Activated T-helper 17 cell treated with anti-CD3 and anti-CD28 coated beads, Interleukin-2, amount 50 U/mL, for 72 hours (primary cell): Measurements from ENCODE around the gene TFDP1. TPM values are rescaled to one million over a fixed set of nuclear protein-coding genes. Genes with fewer than 3 reads are reported as not detected.

Experiments used
- ATAC-seq: fragments of 150-1000 bp; cut with Tn5 transposase; replicated peaks from 2 replicates; pipeline ENCODE4 v1.10.0; 2021; ENCODE audit warnings: mild to moderate bottlenecking, moderate library complexity
- H3K27ac Mint-ChIP-seq: one replicate; pipeline ENCODE4 v1.8.0; 2022; ENCODE audit warnings: mixed read lengths
- H3K27me3 Mint-ChIP-seq: one replicate; pipeline ENCODE4 v1.8.0; 2022; ENCODE audit warnings: mixed read lengths
- H3K36me3 Mint-ChIP-seq: one replicate; pipeline ENCODE4 v1.8.0; 2022; ENCODE audit warnings: low read depth, mild to moderate bottlenecking, mixed read lengths
- H3K4me1 Mint-ChIP-seq: one replicate; pipeline ENCODE4 v1.8.0; 2022; ENCODE audit warnings: mixed read lengths
- H3K4me3 Mint-ChIP-seq: one replicate; pipeline ENCODE4 v1.8.0; 2022; ENCODE audit warnings: mild to moderate bottlenecking, mixed read lengths
- H3K9me3 Mint-ChIP-seq: one replicate; pipeline ENCODE4 v1.8.0; 2022; ENCODE audit warnings: mixed read lengths
- total RNA-seq, 2 donors: library from RNA; stranded (reverse); gene quantifications; one replicate each; pipeline ENCODE4 v1.2.3, GENCODE V29; 2022

Gene TFDP1
- total RNA-seq, 2 donors from 2014 or later: 98.1 to 188 TPM

DNA sequence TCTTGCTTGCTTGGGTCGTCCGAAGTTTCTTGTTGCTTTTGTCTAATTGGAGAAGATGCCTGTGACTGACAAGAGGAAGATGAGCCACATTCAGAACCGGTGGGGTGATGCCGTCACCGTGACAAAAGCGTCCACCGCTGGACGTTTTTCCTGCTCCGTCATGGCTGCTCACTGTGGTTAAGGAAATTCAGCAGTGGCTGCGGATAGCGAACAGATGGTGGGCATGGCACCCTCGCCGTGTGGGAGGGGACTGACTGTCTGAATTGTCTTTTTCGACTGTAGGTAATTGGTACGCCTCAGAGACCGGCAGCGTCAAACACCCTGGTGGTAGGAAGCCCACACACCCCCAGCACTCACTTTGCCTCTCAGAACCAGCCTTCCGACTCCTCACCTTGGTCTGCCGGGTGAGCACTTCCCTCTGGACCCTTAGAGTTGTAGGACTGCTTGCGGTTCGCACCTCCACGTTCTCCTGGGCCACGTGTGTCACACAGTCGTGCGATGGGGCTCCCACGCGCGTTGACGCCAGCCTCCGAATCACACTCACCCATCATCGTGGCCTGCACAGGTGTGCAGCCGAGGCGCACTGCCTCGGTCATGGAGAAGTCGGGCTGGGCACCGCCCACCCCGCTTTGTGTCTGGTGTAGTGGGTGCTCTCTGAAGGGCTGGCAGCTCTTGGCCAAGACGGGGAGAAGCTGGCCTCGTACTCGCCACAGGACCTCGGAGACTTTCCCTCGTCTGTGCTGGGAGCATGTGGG is 47.0 kb downstream of the TFDP1 start:
- Mint-ChIP-seq H3K9me3 (no peaks in the 10 kb centered on the region), H3K27ac (no peak overlapping the region), H3K4me1 (no peaks in the 10 kb centered on the region), H3K36me3 (peaks cover 88% of the 10 kb centered on the region), H3K27me3 (no peaks in the 10 kb centered on the region), H3K4me3 (no peak overlapping the region)
- no peak for ATAC-seq

DNA sequence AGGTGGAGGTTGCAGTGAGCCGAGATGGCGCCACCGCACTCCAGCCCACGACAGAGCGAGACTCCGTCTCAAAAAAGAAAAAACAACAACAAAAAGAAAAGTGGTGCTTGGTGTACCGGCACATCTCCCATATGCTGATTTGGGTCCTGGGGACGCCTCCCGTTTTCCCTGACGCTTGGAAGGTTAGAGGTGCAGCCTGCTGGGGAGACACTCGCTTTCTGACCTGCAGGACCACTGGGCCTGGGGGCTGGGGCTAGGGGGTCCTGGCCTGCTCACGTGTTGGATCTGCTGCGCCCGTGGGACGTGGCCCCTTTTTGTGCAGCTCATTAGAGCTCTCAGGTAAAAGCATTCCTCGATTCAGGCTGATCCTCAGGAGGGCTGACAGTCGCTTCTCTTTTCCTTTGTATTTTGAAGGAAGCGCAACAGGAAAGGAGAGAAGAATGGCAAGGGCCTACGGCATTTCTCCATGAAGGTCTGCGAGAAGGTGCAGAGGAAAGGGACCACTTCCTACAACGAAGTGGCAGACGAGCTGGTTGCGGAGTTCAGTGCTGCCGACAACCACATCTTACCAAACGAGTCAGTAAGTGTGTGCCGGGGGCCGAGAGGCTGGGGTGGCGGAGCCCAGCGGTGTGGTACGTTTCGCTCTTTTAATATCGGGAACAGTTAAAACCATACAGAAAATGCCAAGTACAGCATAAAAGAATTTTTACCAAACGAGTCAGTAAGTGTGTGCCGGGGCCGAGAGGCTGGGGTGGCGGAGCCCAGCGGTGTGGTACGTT is 48.3 kb downstream of the TFDP1 start:
- H3K27ac Mint-ChIP-seq: no peak overlapping the region
- no peak overlapping the region for H3K4me3 Mint-ChIP-seq
- H3K4me1 Mint-ChIP-seq: no peaks in the 10 kb centered on the region
- no peaks in the 10 kb centered on the region for H3K9me3 Mint-ChIP-seq
- peaks cover 92% of the 10 kb centered on the region for H3K36me3 Mint-ChIP-seq
- no peak for ATAC-seq
- H3K27me3 Mint-ChIP-seq: no peaks in the 10 kb centered on the region

DNA sequence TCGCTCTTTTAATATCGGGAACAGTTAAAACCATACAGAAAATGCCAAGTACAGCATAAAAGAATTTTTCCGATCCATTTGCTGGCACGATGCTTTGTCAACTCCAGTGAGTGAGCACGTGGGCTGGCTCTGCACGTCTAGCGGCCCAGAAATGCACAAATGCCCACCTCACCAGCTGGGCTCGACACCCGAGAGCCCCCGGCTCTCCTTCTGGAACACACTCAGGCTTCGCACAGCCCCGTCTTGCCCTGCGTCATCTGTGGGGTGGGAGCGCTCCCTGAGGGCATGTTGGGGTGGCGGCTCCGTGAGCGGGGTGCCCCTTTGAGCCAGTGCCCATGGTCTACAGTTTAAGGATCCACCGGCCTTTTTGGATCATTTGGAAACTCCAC is 48.9 kb downstream of the TFDP1 start:
- no peaks in the 10 kb centered on the region for H3K27me3 Mint-ChIP-seq
- no peak overlapping the region for H3K27ac Mint-ChIP-seq

GRCh38 chr13:113634279-113635047 is 49.9 kb downstream of the TFDP1 start:
- no peak overlapping the region for H3K27ac Mint-ChIP-seq
- H3K4me3 Mint-ChIP-seq: no peak overlapping the region
- no peaks in the 10 kb centered on the region for H3K4me1 Mint-ChIP-seq
- ATAC-seq: no peak
- peaks cover 90% of the 10 kb centered on the region for H3K36me3 Mint-ChIP-seq
- H3K27me3 Mint-ChIP-seq: no peaks in the 10 kb centered on the region
- no peaks in the 10 kb centered on the region for H3K9me3 Mint-ChIP-seq

More for the DNA sequence above, 48.9 kb downstream of the TFDP1 start:
- peaks cover 91% of the 10 kb centered on the region for H3K36me3 Mint-ChIP-seq
- ATAC-seq: no peak
- no peak overlapping the region for H3K4me3 Mint-ChIP-seq
- no peaks in the 10 kb centered on the region for H3K9me3 Mint-ChIP-seq
- H3K4me1 Mint-ChIP-seq: no peaks in the 10 kb centered on the region

- Mint-ChIP-seq H3K27ac (no peak overlapping the region), H3K4me3 (no peak overlapping the region), H3K27me3 (no peaks in the 10 kb centered on the region), H3K36me3 (peaks cover 93% of the 10 kb centered on the region), H3K4me1 (no peaks in the 10 kb centered on the region), H3K9me3 (no peaks in the 10 kb centered on the region)
- no peak for ATAC-seq
These were observed 50.5 kb downstream of the TFDP1 start for GRCh38 chr13:113635048-113635420.

- Mint-ChIP-seq H3K4me1 (no peaks in the 10 kb centered on the region), H3K9me3 (no peaks in the 10 kb centered on the region), H3K4me3 (no peak overlapping the region), H3K27me3 (no peaks in the 10 kb centered on the region), H3K36me3 (peaks cover 95% of the 10 kb centered on the region), H3K27ac (no peak overlapping the region)
- ATAC-seq: no peak
These were observed 51.2 kb downstream of the TFDP1 start for GRCh38 chr13:113635709-113636108.

GRCh38 chr13:113636266-113636963 is 51.9 kb downstream of the TFDP1 start:
- H3K27me3 Mint-ChIP-seq: no peaks in the 10 kb centered on the region
- H3K9me3 Mint-ChIP-seq: no peaks in the 10 kb centered on the region
- no peak overlapping the region for H3K4me3 Mint-ChIP-seq
- H3K4me1 Mint-ChIP-seq: no peaks in the 10 kb centered on the region
- peaks cover 96% of the 10 kb centered on the region for H3K36me3 Mint-ChIP-seq
- no peak for ATAC-seq
- no peak overlapping the region for H3K27ac Mint-ChIP-seq

- no peak overlapping the region for H3K4me3 Mint-ChIP-seq
- peaks cover 95% of the 10 kb centered on the region for H3K36me3 Mint-ChIP-seq
- H3K27ac Mint-ChIP-seq: no peak overlapping the region
- no peak for ATAC-seq
- no peaks in the 10 kb centered on the region for H3K27me3 Mint-ChIP-seq
- H3K4me1 Mint-ChIP-seq: no peaks in the 10 kb centered on the region
- no peaks in the 10 kb centered on the region for H3K9me3 Mint-ChIP-seq
These were observed 53.0 kb downstream of the TFDP1 start for GRCh38 chr13:113637262-113638160.

GRCh38 chr13:113638173-113638746 is 53.7 kb downstream of the TFDP1 start:
- no peak overlapping the region for H3K27ac Mint-ChIP-seq
- ATAC-seq: no peak
- H3K9me3 Mint-ChIP-seq: no peaks in the 10 kb centered on the region
- H3K4me3 Mint-ChIP-seq: no peak overlapping the region
- no peaks in the 10 kb centered on the region for H3K27me3 Mint-ChIP-seq
- H3K4me1 Mint-ChIP-seq: no peaks in the 10 kb centered on the region
- peaks cover 88% of the 10 kb centered on the region for H3K36me3 Mint-ChIP-seq

DNA sequence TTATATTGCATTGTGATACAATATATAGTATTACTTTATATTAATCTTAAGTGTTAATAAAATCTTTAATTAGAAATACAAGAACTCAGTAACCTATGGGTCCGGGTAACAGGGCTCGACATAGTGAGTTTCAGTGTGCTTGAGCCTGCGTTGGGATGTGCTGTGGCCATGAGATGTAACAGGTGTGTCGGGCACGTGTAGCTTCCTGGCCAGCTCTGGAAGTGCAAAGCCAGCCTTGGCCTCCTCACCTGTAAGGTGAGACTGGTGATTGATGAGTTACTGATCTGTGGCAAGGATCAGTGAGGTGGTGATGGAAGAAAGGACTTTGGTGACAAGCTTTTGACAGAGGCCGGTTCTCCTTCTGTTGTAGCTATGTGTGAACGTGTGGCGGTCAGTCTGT is 54.3 kb downstream of the TFDP1 start:
- Mint-ChIP-seq H3K9me3 (no peaks in the 10 kb centered on the region), H3K4me1 (no peaks in the 10 kb centered on the region), H3K4me3 (no peak overlapping the region), H3K27ac (no peak overlapping the region), H3K36me3 (peaks cover 82% of the 10 kb centered on the region), H3K27me3 (no peaks in the 10 kb centered on the region)
- ATAC-seq: no peak

GRCh38 chr13:113639616-113640262 is 55.2 kb downstream of the TFDP1 start:
- Mint-ChIP-seq H3K9me3 (no peaks in the 10 kb centered on the region), H3K36me3 (peaks cover 73% of the 10 kb centered on the region), H3K27ac (no peak overlapping the region), H3K27me3 (no peaks in the 10 kb centered on the region), H3K4me3 (no peak overlapping the region), H3K4me1 (no peaks in the 10 kb centered on the region)
- ATAC-seq: no peak

GRCh38 chr13:113641426-113641825 is 56.9 kb downstream of the TFDP1 start:
- no peak for ATAC-seq
- Mint-ChIP-seq H3K27ac (no peak overlapping the region), H3K4me1 (peaks cover 3% of the 10 kb centered on the region), H3K9me3 (no peaks in the 10 kb centered on the region), H3K27me3 (no peaks in the 10 kb centered on the region), H3K4me3 (no peak overlapping the region), H3K36me3 (peaks cover 58% of the 10 kb centered on the region)

DNA sequence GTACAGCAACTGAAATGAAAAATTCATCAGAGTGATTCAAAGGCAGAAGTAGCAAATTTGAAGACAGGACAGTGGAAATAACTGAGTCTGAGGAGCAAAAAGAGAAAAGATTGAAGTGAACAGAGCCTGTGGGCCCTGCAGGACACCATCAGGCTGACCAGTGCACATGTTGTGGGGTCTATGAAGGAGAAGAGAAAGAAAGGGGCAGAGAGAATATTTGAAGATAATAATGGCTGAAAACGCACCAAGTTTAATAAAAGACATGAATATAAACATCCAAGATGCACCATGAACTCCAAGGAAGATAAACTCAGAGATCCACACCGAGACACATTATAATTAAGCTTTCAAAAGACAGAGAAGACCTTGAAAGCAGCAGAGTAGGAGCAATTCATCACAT is 58.0 kb downstream of the TFDP1 start:
- no peaks in the 10 kb centered on the region for H3K27me3 Mint-ChIP-seq
- ATAC-seq: no peak
- H3K9me3 Mint-ChIP-seq: no peaks in the 10 kb centered on the region
- no peak overlapping the region for H3K27ac Mint-ChIP-seq
- H3K4me1 Mint-ChIP-seq: peaks cover 5% of the 10 kb centered on the region
- no peak overlapping the region for H3K4me3 Mint-ChIP-seq
- H3K36me3 Mint-ChIP-seq: peaks cover 47% of the 10 kb centered on the region
